ENCODE data around the gene TMEM178B. TPM values are rescaled to one million over a fixed set of nuclear protein-coding genes. Genes with fewer than 3 reads are reported as not detected.

The TMEM178B gene
- total and polyA plus RNA-seq, 9 donors: 0.10 to 1.6 (median 0.30) TPM

GRCh38 chr7:141178486-141179135 is 104.7 kb downstream of the TMEM178B start:
- Histone ChIP-seq H3K36me3 (no peaks in the 10 kb centered on the region), H3K27me3 (no peaks in the 10 kb centered on the region), H3K27ac (no peak overlapping the region), H3K9me3 (no peaks in the 10 kb centered on the region), H3K4me1 (ENCODE audit: insufficient read depth) (no peaks in the 10 kb centered on the region), H3K4me3 (no peak overlapping the region)
- 83 to 89% (median 86%) methylated on average over 8 of the region's 8 CpGs for WGBS, 3 donors
- no peak for DNase-seq
- no peak for TF ChIP-seq POLR2A (IDR thresholded peaks at IDR 0.05)
- no peak for TF ChIP-seq EP300 (IDR thresholded peaks at IDR 0.05)
- TF ChIP-seq CTCF (IDR thresholded peaks at IDR 0.05): no peak
- intact Hi-C loops (cut with DNase I): no loop called here

- Histone ChIP-seq H3K27me3 (no peaks in the 10 kb centered on the region), H3K9me3 (no peaks in the 10 kb centered on the region), H3K36me3 (no peaks in the 10 kb centered on the region), H3K4me1 (ENCODE audit: insufficient read depth) (no peaks in the 10 kb centered on the region), H3K27ac (no peak overlapping the region), H3K4me3 (no peak overlapping the region)
- WGBS, 3 donors: 87 to 94% (median 89%) methylated on average over 4 of the region's 4 CpGs
- no peak for DNase-seq
- TF ChIP-seq EP300 (IDR thresholded peaks at IDR 0.05): no peak
- TF ChIP-seq CTCF (IDR thresholded peaks at IDR 0.05): no peak
- no peak for TF ChIP-seq POLR2A (IDR thresholded peaks at IDR 0.05)
- intact Hi-C loops (cut with DNase I): no loop called here
Observed at GRCh38 chr7:141181812-141182211, 107.9 kb downstream of the TMEM178B start.

GRCh38 chr7:141184532-141185190 is 110.8 kb downstream of the TMEM178B start:
- 59 to 69% (median 62%) methylated on average over 10 of the region's 10 CpGs for WGBS, 3 donors
- intact Hi-C loops (cut with DNase I): no loop called here
- Histone ChIP-seq H3K27me3 (no peaks in the 10 kb centered on the region), H3K4me1 (ENCODE audit: insufficient read depth) (no peaks in the 10 kb centered on the region), H3K9me3 (no peaks in the 10 kb centered on the region), H3K4me3 (no peak overlapping the region), H3K36me3 (no peaks in the 10 kb centered on the region), H3K27ac (no peak overlapping the region)
- no peak for DNase-seq
- TF ChIP-seq POLR2A (IDR thresholded peaks at IDR 0.05) (no peak), EP300 (IDR thresholded peaks at IDR 0.05) (no peak), CTCF (IDR thresholded peaks at IDR 0.05) (no peak)

GRCh38 chr7:141185369-141185967 is 111.6 kb downstream of the TMEM178B start:
- no peak for DNase-seq
- 73 to 83% (median 77%) methylated on average over 14 of the region's 14 CpGs for WGBS, 3 donors
- no peaks in the 10 kb centered on the region for H3K36me3 ChIP-seq
- no peaks in the 10 kb centered on the region for H3K9me3 ChIP-seq
- TF ChIP-seq EP300 (IDR thresholded peaks at IDR 0.05): no peak
- no peak for TF ChIP-seq POLR2A (IDR thresholded peaks at IDR 0.05)
- TF ChIP-seq CTCF (IDR thresholded peaks at IDR 0.05): no peak
- no peaks in the 10 kb centered on the region for H3K27me3 ChIP-seq
- H3K4me1 ChIP-seq (ENCODE audit: insufficient read depth): no peaks in the 10 kb centered on the region
- H3K4me3 ChIP-seq: no peak overlapping the region
- H3K27ac ChIP-seq: no peak overlapping the region
- intact Hi-C loops (cut with DNase I): no loop called here

All from ovary (tissue), 9 donors.